Measurements from ENCODE around the gene UBAC2.
"Not testable (repeated sequence)": the region's sequence is repeated elsewhere in the genome, so short reads cannot be mapped to it uniquely, and the experiment has no call there.

UBAC2 gene

DNA sequence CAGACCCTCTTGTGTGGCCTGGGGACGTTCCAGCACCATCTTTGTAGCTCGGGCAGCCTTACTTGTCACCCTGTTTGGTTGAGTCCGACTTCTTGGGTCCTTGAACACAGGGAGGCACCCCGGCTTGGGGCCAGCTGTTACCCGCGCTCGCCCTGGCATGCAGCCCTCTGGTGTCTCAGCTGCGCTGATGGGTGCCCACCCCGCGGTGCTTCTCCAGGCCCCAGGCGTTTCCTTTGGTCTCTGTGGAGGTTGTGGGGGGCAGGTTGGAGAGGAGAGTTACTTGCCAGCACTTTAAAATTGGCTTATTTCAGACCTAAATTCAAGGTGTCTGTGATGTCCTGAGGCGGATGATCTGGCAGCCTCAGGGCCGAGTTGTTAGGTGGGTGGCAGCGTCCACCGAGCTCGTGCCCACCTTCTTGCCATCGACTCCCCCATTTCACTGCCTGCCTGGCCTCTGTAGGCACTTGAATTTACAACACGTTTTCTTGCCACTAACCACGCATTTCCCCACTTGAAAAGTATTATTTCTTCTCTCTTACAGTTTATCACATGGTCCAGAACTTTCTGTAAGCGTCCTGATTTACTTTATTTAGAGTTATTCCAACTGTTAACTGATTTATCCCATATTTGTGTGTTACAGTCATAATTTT lies 16.9 kb downstream of the UBAC2 start:
- DNase-seq: peak; percentile 69

DNA sequence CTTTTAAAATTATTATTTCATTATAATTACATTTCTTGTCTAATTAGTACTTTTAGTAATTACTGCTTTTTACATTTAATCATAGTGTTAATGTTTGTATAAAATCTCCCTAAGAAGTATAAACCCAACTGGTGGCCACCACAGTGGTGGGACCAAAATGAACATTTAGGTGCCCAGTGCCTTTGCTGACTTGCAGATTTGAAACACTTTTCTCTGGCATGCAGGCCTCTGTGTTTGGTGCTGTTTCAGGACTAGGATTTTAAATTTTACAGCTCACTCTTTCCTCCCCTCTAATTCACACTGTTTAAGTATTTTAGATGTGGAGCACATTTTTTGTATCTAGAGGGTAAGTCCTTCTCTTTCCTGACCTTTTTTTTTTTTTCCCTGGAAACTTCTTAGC lies 17.5 kb downstream of the UBAC2 start:
- DNase-seq: no peak

DNA sequence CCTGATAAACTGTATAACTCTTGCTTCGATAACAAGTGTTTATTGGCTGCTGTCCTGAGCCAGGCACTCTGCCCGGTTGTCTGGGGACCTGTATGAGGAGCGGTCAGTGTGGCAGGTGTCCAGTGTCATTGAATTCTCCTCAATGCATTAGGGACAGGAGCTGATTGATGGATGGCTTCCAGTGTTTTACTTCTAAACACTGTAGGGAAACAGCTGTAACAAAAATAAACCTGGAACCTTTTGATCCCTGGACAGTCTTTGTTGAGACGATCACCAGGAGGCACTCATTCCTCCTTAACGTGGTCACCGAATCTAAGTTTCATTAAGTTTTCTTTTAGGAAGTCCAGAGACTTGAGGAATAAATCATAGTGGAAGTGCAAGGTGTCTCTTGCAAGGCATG lies 17.9 kb downstream of the UBAC2 start:
- no peak for DNase-seq

DNA sequence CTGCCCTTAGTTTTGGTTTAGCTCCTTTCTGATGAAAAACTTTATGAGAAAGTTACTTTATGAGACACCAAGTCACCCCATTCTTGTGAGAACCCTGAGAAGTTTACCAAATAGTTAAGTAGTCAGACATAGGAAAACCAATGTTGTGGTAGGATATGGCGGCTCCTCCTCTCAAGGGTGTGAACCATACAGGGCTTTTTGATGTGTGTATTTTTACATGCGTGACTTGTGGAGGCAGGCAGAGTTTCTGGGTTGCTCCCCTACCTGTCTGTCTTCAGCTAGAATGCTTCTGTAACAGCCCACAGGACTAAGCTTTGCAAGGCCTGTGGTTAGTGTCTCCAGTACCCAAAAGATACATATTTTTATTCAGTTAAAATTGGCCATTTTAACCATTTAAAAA lies 18.3 kb downstream of the UBAC2 start:
- peak; percentile 81 for DNase-seq

DNA sequence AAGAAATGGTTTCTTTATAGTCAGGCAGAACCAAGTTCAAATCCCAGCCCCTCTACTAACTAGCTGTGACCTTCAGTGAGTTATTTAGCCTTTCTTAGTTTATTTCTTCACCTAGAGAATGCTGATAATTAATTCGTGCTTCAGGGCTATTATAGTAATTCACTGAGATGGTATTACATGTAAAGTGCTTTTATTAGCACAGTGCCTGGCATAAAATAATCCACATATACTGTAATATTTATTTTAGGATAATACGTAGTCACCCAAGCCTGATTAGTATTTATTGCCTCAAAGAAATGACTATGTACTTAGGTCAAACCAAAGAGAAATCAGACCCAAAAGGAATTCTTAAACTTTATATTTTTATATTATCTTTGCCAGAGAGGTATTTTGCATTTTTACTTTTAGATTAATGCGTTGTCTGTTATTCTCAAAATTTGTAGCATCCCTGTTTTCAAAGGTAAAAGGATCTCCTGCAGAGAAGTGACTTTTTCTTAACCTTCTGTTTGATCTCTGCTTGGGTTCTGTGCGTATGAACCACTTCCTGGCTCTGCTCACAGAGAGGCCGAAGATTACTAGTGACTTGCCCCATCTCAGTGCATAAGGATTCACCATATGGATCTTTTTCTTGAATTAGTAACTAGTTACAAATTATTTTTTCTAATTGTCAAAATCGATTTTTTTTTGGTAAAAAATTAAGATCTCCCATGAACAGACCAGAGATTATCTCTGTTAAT lies 19.7 kb downstream of the UBAC2 start:
- no peak for DNase-seq

DNA sequence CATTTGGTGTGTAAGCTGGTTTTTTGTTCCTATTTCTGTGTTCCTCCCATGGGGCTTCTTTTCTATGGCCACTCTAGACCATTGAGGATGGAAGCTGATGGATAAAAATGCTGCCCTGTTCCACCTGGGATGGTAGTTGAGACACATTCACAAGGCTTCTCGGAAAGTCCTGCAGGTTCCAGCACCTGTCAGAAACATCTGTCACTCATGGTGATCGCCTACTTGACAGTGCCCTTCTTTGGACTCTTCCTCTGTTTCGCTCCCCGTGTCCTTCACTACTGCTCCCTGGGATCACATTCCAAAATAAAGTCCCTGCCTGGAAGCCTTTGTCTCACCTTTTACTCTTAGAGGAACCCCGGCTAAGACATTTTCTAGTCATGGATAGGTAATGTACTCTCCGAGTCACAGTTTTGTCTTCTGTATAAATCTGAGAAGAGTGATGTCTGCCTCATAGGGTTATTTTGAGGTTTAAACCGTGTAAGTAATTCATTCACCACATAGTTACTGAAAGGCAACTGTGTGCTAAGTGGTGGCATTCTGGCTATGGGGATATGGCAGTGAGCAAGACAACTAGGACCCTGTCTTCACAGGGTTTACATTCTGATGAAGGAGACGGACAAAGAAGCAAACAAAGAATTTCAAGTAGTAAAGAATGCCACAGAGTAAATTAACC lies 21.0 kb downstream of the UBAC2 start:
- DNase-seq: no peak

DNA sequence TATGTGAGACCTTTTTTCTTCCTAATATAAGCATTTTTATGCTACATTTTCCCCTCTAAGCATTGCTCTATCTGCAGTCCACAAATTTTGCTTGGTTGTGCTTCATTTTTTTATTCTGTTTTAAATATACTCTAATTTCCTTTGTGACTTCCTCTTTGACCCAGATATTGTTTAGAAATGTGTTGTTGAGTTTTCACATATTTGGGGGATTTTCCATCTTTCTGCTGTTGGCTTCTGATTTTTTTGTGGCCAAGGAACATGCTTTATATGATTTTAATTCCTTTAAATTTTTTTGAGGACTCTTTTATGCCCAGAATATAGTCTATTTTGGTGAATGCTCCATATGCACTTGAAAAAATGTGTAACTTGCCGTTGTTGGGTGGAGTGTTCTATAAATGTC lies 22.9 kb downstream of the UBAC2 start:
- DNase-seq: no peak

DNA sequence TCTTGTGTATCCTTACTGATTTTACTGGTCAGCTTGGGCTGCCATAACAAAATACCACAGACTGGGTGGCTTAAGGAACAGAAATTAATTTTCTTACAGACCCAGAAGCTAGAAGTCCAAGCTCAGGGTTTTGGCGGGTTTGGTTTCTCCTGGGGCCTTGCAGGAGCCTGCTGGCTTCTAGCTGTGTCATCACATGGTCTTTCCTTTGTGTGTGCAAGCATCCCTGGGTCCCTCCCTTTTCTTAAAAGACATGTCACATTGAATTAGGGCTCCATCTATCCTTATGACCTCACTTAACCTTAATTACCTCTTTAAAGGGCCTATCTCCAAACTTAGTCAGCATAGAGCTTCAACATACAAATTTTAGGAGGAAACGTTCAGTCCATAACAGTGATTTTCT lies 23.4 kb downstream of the UBAC2 start:
- no peak for DNase-seq

DNA sequence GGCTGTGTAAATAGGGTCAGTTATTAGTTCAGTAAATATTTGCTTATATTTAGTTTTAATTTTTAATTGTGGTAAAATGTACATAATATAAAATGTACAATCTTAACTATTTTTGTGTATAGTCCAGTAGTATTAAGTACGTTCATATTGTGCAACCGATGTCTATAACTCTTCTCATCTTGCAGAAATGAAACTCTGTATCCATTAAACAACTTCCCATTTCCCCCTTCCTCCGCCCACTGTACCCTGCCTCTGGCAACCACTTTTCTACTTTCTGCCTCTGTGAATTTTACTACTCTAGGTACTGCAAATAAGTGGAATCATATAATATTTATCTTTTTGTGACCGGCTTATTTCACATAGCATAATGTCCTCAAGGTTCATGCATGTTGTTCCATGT lies 24.4 kb downstream of the UBAC2 start:
- no peak for DNase-seq

DNA sequence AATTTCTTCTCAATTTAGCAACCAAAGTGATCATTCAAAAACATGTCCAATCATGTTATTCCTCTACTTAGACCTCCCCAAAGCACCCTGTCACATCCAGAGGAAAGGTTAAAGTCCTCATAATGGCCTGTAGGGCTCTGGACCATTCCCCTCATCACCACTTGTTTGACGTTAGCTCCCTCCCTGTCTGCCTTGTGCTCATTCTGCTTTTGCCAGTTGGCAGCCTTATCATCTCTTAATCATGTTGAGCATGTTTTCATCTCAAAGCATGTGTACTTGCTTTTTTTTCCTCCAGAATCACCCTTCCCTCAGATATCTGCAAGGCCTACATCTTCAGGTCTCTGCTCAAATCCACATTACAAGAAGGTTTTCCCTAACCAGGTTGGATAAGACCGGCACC lies 25.9 kb downstream of the UBAC2 start:
- no peak for DNase-seq

DNA sequence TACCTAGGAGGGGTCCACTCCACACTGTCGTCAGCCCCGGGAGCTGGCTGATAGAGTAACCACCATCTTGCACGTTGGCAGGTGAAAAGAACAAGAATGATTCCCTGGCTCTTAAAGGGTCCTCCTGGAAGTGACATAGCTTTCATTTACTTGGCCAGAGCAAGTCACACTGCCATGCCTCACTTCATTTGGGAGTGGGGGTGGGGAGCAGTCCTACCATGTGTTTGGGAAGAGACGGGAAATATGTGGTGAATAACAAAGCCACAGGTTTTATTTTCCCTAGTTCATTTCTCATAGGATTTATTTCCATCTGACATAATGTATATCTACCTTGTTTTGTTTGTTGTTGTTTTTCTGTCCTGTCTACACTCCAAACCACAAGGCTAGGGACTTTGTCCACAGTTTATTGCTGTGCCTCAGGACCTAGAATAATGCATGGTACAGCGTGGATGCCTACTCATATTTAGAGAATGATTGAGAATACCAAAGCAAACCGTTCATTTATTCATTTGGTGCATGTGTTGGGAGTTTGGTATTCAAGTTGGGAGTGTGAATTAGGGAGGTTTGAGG lies 26.8 kb downstream of the UBAC2 start:
- DNase-seq: no peak

DNA sequence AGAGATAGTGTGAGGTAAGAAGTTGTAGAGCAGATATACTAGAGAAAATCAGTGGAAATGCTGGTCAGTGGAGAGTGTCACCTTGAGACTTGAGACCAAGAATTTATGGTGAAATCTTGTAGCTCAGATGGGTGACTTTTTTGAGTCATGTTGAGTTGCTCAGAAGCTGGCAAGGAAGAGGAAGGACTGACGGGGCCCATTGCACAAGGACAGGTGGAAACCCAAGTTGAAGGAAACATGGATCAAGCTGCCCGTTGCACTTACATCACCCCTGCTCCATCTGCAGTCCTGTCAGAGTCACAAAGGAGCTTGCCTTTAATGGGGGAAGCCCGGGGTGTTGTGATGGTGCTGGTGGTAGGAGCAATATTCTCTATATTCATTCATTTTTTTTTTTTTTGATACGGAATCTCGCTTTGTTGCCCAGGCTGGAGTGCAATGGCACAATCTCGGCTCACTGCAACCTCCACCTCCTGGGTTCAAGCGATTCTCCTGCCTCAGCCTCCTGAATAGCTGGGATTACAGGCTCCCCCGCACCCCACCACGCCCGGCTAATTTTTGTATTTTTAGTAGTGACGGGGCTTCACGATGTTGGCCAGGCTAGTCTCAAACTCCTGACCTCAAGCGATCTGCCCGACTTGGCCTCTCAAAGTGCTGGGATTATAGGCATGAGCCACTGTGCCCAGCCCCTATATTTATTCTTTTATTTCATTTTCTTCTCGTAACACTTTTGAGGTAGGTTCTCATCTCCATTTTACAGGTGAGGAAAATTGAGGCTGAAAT lies 27.4 kb downstream of the UBAC2 start:
- no peak for DNase-seq

DNA sequence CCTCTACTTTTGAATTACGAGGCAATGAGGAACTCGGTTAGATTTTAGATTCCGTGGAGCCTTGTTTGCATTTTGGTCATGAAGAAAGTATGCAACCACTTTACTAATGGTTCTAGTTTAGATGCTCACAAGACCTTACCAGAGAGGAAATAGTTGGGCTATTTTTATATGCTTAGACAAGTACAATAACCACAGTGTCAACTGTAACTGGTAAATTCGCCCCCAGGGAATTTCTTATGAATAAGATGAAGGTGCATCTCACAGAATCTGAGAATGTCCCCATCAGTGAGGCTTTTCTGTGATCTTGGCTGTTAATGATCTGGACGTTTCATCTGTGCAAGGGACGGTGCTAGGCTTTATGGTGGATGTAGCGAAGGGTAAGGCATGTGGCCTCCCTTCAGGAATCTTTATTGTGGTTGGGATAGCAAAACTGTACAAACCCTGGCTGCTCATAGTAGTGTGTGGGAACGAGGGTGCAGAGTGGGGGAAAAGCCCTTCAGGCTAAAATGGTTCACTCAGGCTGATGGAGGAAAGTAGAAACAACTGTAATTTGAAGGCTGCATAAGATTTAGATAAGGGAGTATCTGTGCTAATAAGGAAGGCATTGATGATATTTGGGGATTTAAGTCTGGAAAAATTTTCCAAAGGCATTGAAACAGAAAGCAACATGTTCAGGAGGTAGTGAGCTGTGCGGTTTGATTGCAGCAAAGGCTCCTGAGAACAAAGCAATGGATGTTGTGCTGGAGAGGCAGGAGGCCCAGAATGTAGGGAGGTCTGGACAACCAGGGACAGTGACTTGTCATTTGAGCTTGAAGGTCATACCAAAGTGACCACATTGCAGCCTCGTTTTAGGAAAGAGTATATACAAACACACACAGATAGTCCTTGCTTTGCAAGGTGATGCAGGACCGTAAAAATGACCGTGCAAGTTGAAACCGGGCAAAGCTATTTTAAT lies 28.4 kb downstream of the UBAC2 start:
- no peak for DNase-seq

DNA sequence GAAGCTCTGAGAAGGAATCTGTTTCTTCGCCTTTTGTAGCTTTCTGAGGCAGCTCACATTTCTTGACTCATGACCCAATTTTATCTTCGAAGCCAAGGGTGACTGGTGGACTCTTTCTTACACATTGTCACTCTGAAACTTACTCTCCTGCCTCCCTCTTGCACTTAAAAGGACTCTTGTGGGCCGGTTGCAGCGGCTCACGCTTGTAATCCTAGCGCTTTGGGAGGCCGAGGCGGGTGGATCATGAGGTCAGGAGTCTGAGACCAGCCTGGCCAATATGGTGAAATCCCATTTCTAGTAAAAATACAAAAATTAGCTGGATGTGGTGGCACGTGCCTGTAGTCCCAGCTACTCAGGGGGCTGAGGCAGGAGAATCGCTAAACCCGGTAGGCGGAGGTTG lies 29.9 kb downstream of the UBAC2 start:
- DNase-seq: not testable (repeated sequence)

DNA sequence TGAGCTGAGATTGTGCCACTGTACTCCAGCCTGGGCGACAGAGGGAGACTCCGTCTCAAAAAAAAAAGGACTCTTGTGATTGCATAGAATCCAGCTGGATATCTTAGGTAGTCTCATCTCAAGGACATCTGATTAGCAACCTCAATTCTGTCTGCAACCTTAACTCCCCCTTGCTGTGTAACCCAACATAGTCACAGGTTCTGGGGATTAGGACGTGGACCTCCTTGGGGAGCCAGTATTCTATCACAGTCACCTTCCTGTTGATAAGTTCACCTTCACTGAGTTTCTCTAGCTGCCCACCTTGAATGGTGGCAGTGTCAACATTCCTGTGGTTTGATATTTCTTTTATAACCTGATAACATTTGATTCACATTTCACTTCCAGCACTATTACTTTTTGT lies 30.3 kb downstream of the UBAC2 start:
- no peak for DNase-seq

DNA sequence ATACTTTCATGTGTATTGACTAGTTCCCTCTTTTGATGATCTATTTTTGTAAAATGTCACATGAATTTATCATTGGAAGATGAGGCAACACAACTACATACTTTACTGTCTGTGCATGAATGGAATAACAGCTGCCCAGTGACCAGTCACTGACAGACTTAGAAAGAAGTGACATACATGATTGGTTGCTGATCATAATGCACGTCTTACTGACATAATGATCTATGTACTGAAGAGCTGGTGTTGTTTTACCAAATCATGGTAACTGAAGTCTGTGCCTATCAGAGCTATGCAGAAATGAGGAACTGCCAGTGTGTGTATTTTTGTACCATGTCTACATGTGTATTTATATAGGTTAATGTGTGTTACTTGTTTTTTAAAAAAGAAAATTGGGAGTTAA lies 31.1 kb downstream of the UBAC2 start:
- no peak for DNase-seq

DNA sequence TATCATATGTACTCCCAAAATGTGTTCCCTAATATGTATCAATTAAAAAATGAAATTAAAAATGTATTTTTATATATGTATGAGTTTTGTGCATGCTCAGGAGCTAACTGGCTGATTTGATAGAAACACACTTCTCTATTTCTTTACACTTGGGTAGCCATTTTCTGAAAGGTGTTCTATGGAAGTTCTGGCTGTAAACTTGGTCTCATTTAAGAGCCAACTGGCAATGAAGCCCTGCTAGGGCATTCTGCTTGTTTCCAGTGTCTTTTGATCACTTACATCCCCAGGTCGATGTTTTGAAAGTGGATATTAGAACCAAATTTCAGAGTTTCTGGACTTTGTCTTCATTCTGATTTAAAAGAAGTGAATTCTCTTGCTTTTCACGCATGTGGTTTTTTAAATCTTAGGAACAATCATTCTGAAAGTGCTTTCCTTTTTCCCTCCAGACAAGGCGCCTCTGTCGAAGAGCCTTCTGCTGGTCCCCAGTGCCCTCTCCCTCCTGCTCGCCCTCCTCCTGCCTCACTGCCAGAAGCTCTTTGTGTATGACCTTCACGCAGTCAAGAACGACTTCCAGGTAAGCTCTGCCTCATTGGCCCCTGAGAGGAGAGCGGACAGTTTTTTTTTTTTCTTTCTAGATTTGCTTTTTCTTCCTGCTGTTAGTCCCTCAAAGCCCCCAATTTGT lies 37.5 kb downstream of the UBAC2 start:
- DNase-seq: peak; percentile 75

DNA sequence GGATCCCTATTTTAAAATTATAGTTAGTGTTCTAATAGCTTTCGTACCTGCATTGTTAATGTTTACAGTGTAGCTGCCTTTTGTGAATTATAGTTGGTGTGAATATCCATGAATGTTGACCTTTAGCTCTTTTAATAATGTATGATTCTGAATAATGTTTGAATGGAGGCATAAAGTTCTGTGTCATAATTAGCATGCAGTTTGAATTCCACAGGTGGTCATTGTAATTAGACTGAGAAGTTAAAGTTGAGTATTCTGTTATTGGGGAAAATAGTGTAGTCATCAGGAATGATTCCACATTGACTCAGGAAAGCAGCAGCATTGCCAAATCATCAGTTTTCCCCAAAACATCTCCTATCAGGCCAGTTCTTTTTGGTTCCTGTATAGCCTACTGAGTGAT lies 45.4 kb downstream of the UBAC2 start:
- DNase-seq: no peak

DNA sequence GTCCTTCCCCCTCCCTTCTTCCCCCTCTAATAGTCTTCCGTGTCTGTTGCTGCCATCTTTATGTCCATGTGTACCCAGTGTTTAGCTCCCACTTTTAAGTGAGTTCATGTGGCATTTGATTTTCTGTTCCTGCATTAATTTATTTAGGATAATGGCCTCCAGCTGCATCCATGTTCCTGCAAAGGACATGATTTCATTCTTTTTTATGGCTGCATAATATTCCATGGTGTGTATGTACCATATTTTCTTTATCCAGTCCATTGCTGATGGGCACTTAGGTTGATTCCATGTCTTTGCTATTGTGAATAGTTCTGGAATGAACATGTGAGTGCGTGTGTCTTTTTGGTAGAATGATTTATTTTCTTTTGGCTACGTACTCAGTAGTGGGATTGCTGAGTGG lies 48.5 kb downstream of the UBAC2 start:
- not testable (repeated sequence) for DNase-seq

DNA sequence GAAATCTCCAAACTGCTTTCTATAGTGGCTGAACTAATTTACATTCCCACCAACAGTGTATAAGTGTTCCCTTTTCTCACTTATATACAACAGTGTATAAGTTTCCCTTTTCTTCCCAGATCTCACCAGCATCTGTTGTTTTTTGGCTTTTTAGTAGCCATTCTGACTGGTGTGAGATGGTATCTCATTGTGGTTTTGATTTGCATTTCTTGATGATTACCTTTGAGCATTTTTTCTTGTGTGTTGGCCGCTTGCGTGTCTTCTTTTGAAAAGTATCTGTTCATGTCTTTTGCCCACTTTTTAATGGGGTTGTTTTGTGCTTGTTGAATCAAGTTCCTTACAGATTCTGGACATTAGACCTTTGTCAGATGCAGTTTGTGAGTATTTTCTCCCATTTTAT lies 49.0 kb downstream of the UBAC2 start:
- DNase-seq: not testable (repeated sequence)
